Activated naive CD8-positive, alpha-beta T cell treated with anti-CD3 and anti-CD28 coated beads for 36 hours (primary cell): ENCODE data around the gene RASA3. TPM values are rescaled to one million over a fixed set of nuclear protein-coding genes. Genes with fewer than 3 reads are reported as not detected.
"Not testable (repeated sequence)": the region's sequence is repeated elsewhere in the genome, so short reads cannot be mapped to it uniquely, and the experiment has no call there.

ENCODE experiments used
- DNase-seq: peaks from one replicate; pipeline ENCODE4 v3.0.0; 2021
- H3K27ac Mint-ChIP-seq: one replicate; pipeline ENCODE4 v1.8.0; 2022; ENCODE audit warnings: mild to moderate bottlenecking, moderate library complexity, mixed read lengths
- H3K27me3 Mint-ChIP-seq: one replicate; pipeline ENCODE4 v1.8.0; 2022; ENCODE audit warnings: mild to moderate bottlenecking, mixed read lengths
- H3K36me3 Mint-ChIP-seq: one replicate; pipeline ENCODE4 v1.8.0; 2021; ENCODE audit warnings: mild to moderate bottlenecking, mixed read lengths
- H3K4me1 Mint-ChIP-seq: one replicate; pipeline ENCODE4 v1.8.0; 2021; ENCODE audit warnings: mixed read lengths
- H3K4me3 Mint-ChIP-seq: one replicate; pipeline ENCODE4 v1.8.0; 2022; ENCODE audit warnings: mild to moderate bottlenecking, moderate library complexity, mixed read lengths
- H3K9me3 Mint-ChIP-seq: one replicate; pipeline ENCODE4 v1.8.0; 2022; ENCODE audit warnings: mixed read lengths
- total RNA-seq, 2 experiments: library from RNA; stranded (reverse); gene quantifications; one replicate each; pipeline ENCODE4 v1.2.3, GENCODE V29; 2021

Gene RASA3
- 10 to 100 TPM; 25.6 to 26.5 TPM for total RNA-seq

- peak; percentile 83 for DNase-seq
- Mint-ChIP-seq H3K36me3 (peaks cover 13% of the 10 kb centered on the region), H3K4me1 (peaks cover 38% of the 10 kb centered on the region), H3K4me3 (peak within 1 kb of the TSS; percentile 93), H3K27me3 (no peaks in the 10 kb centered on the region), H3K9me3 (no peaks in the 10 kb centered on the region), H3K27ac (peak within 1 kb of the TSS; percentile 97)
These were observed at the start of gene RASA3 for GRCh38 chr13:114132419-114133121. Gene RASA3 (minus strand): TSS chr13:114132623. CDS start chr13:114132489, 134 bp downstream.

DNA sequence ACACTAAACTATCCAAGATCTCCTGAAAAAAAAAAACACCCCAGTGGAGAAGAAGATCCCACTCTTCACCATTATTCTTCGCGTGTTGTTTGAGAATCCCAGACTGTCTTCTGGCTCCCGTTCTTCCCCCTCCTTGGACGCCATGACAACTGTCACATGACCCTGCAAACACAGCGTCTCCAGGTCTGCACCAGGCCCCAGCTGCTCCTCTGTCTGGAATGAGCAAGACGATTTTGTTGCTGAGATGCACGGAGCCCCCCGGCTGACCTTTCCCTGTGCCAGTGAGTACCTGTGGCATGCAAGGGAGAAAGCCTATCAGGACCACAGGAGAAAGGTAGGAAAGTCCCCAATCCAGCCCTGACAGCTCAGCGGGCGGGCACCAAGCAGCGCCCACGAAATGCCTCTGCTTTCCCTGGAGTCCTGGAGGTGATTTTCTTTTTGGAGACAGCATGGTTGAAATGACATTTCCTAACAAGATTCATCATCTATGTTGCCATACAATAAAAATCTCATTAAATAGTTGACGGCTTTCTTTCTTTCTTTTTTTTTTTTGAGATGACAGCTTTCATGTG is 46.8 kb upstream of the RASA3 start, which contains the start of gene CFAP97D2:
Gene CFAP97D2 (plus strand): TSS at position 171 of the 572 bp plus-strand sequence. CDS start 74 bp downstream, at position 245.
- no peaks in the 10 kb centered on the region for H3K36me3 Mint-ChIP-seq
- peaks cover 2% of the 10 kb centered on the region for H3K9me3 Mint-ChIP-seq
- H3K4me3 Mint-ChIP-seq, result no peak within 1 kb of the TSS
- no peak for DNase-seq
- peaks cover 18% of the 10 kb centered on the region for H3K4me1 Mint-ChIP-seq
- no peaks in the 10 kb centered on the region for H3K27me3 Mint-ChIP-seq
- H3K27ac Mint-ChIP-seq, result no peak within 1 kb of the TSS

DNA sequence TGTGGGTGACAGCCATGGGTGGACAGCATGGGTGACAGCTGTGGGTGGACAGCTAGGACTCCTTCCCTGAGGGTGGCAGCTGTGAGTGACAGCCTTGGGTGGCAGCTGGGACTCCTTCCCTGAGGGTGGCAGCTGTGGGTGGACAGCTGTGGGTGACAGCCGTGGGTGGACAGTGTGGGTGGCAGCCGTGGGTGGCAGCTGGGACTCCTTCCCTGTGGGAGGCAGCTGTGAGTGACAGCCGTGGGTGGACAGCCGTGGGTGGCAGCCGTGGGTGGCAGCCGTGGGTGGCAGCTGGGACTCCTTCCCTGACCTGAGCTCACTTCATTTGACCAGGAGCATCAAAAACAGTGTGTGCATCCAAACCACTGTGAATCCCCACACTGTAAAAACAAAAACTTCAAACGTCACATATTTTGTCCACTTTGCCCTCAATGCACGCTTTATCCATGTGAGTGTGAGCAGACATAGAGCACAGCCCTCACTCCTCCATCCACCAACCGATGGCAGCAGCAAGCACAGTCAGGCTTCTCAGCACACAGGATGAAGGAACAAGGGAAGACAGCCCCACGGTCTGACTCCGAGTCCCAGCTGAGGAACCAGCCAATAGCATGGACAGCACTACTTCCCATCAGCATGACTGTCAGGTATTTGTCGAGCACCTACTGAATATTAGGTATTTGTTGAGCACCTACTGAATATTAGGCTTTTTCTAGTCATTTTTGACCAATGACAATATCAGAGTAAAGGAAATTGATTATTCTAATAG is 45.0 kb upstream of the RASA3 start:
- DNase-seq, result no peak
- H3K27me3 Mint-ChIP-seq, result no peaks in the 10 kb centered on the region
- H3K4me1 Mint-ChIP-seq, result peaks cover 18% of the 10 kb centered on the region
- peaks cover 13% of the 10 kb centered on the region for H3K9me3 Mint-ChIP-seq
- peaks cover 3% of the 10 kb centered on the region for H3K36me3 Mint-ChIP-seq
- no peak overlapping the region for H3K4me3 Mint-ChIP-seq
- H3K27ac Mint-ChIP-seq, result no peak overlapping the region

- DNase-seq, H3K27me3 Mint-ChIP-seq, H3K36me3 Mint-ChIP-seq, H3K27ac Mint-ChIP-seq, H3K4me3 Mint-ChIP-seq: not testable (repeated sequence)
- Mint-ChIP-seq H3K9me3 (peaks cover 18% of the 10 kb centered on the region), H3K4me1 (peaks cover 18% of the 10 kb centered on the region)
These were observed 44.0 kb upstream of the RASA3 start for GRCh38 chr13:114176359-114176902.

GRCh38 chr13:114174529-114174961 is 42.1 kb upstream of the RASA3 start:
- no peak overlapping the region for H3K27ac Mint-ChIP-seq
- no peaks in the 10 kb centered on the region for H3K27me3 Mint-ChIP-seq
- peaks cover 20% of the 10 kb centered on the region for H3K9me3 Mint-ChIP-seq
- no peak for DNase-seq
- H3K36me3 Mint-ChIP-seq, result peaks cover 3% of the 10 kb centered on the region
- no peak overlapping the region for H3K4me3 Mint-ChIP-seq
- peaks cover 8% of the 10 kb centered on the region for H3K4me1 Mint-ChIP-seq

DNA sequence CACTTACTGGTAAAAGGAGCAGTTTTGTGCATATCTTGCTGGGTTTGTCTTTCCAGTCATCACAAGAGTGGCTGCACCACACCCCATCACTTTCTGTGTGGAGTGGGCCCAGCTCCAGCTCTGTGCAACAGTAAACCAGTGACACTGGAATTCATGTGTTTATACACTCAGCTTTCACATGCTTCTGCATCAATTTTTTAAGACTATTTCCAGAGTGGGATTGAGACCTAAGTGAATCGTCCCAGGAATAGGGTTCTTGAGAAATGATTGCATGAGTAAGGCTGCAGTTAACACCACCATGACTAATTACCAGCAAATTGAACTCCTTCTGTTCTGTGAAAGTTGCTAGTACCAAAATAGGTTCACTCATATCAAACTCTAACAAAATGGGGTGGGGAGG is 41.3 kb upstream of the RASA3 start:
- no peak for DNase-seq
- Mint-ChIP-seq H3K4me1 (peaks cover 11% of the 10 kb centered on the region), H3K9me3 (peaks cover 25% of the 10 kb centered on the region), H3K27me3 (no peaks in the 10 kb centered on the region), H3K27ac (no peak overlapping the region), H3K36me3 (peaks cover 3% of the 10 kb centered on the region), H3K4me3 (no peak overlapping the region)

- H3K9me3 Mint-ChIP-seq, result peaks cover 25% of the 10 kb centered on the region
- H3K27ac Mint-ChIP-seq, result no peak overlapping the region
- no peaks in the 10 kb centered on the region for H3K27me3 Mint-ChIP-seq
- peaks cover 9% of the 10 kb centered on the region for H3K4me1 Mint-ChIP-seq
- DNase-seq, result no peak
- no peak overlapping the region for H3K4me3 Mint-ChIP-seq
- peaks cover 3% of the 10 kb centered on the region for H3K36me3 Mint-ChIP-seq
These were observed 40.8 kb upstream of the RASA3 start for GRCh38 chr13:114173272-114173671.

DNA sequence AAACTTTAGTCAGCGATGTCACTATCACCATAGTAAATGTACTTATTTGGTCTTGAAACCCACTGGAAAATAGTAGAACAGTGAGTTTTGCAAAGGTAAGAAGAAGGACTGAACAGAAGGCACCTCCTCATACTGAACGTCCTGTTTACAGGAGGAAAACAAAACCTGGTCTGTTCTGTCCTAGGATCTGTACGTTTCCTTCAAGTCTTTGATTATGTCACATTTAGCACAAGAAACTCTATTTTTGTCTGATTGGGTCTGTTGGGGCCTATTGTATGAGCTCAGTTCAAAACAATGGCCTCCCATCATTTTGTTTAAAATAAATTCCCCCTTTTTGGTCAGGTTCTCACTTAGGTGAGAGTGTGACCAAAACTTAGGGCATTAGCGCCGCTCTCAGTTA is 35.5 kb upstream of the RASA3 start:
- no peak for DNase-seq
- Mint-ChIP-seq H3K4me3 (no peak overlapping the region), H3K9me3 (peaks cover 16% of the 10 kb centered on the region), H3K36me3 (no peaks in the 10 kb centered on the region), H3K4me1 (peaks cover 30% of the 10 kb centered on the region), H3K27me3 (no peaks in the 10 kb centered on the region), H3K27ac (peak overlapping the region; percentile 75)

DNA sequence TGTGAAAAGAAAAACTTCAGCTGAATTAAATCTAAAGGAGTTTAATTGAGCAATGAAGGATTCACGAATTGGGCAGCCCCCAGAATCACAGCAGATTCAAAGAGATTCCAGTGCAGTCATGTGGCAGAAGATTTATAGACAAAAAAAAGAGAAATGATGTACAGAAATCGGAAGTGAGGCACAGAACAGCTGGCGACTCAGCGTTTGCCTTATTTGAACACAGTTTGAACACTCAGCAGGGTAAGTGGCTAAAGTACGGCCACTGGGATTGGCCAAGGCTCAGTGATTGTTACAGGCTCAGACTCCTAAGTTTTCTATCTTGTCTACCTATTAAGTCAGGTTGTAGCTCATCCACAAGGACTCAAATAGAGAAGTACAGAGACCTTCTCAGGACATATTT is 35.0 kb upstream of the RASA3 start:
- no peak overlapping the region for H3K4me3 Mint-ChIP-seq
- peaks cover 35% of the 10 kb centered on the region for H3K4me1 Mint-ChIP-seq
- H3K27ac Mint-ChIP-seq, result peak overlapping the region; percentile 75
- no peaks in the 10 kb centered on the region for H3K27me3 Mint-ChIP-seq
- no peak for DNase-seq
- H3K9me3 Mint-ChIP-seq, result peaks cover 13% of the 10 kb centered on the region
- no peaks in the 10 kb centered on the region for H3K36me3 Mint-ChIP-seq

DNA sequence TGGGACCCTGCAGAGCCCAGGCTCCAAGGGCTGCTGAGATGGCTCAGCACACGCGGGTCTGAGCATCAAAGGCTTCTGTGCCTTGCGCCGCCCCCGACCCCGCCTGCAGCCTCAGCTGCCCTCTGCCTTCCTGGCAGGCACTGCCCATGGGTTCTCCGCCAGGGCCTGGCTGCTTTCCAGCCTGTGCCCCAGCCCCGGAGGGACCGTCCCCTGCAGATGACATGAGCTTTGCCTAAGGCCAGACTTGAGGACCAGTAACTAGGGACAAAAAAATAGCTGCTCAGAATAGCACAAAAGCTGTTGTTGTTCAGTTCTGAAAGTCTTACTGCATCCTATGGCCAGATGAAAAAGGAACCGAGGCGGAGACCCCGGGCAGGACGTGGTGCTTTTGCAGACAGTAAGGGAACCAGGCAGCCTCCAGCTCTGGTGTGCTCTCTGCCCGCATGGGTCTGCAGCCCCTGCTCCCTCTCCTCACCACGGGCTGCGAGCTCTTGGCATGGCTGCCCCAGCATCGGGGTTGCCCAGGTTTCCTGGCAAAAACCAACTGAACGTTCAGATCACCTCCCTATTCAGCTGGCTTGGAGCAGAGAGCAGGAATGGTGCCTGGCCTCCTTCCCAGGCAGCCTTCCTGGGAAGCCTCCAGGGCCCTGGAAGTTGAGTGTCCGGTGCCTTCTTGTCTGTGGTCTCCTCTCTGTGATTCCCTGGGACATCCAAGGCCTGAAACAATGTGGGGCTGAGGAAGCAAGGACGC is 34.1 kb upstream of the RASA3 start:
- Mint-ChIP-seq H3K27me3 (no peaks in the 10 kb centered on the region), H3K36me3 (no peaks in the 10 kb centered on the region), H3K27ac (no peak overlapping the region), H3K9me3 (peaks cover 9% of the 10 kb centered on the region), H3K4me1 (peaks cover 44% of the 10 kb centered on the region), H3K4me3 (no peak overlapping the region)
- no peak for DNase-seq

- Mint-ChIP-seq H3K4me3 (no peak overlapping the region), H3K9me3 (peaks cover 13% of the 10 kb centered on the region), H3K27me3 (no peaks in the 10 kb centered on the region), H3K36me3 (peaks cover 2% of the 10 kb centered on the region), H3K4me1 (peaks cover 58% of the 10 kb centered on the region), H3K27ac (no peak overlapping the region)
- no peak for DNase-seq
These were observed 32.4 kb upstream of the RASA3 start for GRCh38 chr13:114164681-114165429.

DNA sequence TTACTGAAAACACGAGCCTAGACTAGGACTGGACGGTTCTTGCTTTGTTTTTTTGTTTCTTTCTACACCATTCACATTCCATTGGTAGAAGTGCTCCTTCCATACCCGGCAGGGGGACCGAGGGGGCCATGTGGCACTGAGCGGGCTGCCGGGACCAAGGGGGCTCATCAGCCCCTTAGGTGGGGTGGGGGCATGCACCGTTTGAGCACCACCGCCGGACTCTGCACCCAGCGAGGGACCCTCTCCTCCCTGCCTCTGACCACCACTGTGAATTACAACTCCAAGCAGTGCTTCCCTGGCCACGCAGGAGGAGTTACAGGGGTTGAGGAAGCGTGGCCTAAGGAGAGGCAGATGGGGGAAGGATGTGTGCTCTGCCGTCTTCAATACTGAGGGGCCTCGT is 31.6 kb upstream of the RASA3 start:
- H3K27me3 Mint-ChIP-seq, result no peaks in the 10 kb centered on the region
- H3K36me3 Mint-ChIP-seq, result peaks cover 2% of the 10 kb centered on the region

DNA sequence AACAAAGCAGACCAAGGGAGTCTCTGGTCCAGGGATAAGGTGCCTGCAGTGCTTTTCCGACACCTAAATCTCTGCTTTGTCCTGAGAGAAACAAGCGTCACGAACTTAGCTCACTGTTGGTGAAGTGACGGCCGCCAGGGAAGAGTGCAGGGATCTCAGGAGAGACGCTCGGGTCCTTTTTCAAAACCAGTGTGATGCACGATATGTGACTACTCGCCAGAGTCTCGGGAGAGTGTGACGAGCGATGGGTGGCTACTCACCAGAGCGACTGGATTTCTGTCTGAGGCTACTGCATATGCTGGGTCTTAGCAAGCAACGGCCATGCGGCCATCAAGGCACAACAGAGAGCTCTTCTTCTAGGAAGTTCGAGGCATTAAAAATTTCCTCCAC is 30.1 kb upstream of the RASA3 start:
- peak overlapping the region; percentile 67 for H3K4me3 Mint-ChIP-seq
- H3K4me1 Mint-ChIP-seq, result peaks cover 50% of the 10 kb centered on the region

More for the DNA sequence above, 31.6 kb upstream of the RASA3 start:
- peaks cover 60% of the 10 kb centered on the region for H3K4me1 Mint-ChIP-seq
- peaks cover 13% of the 10 kb centered on the region for H3K9me3 Mint-ChIP-seq
- H3K4me3 Mint-ChIP-seq, result no peak overlapping the region
- H3K27ac Mint-ChIP-seq, result no peak overlapping the region
- DNase-seq, result no peak

More for the DNA sequence above, 30.1 kb upstream of the RASA3 start:
- peaks cover 2% of the 10 kb centered on the region for H3K36me3 Mint-ChIP-seq
- no peaks in the 10 kb centered on the region for H3K27me3 Mint-ChIP-seq
- peak overlapping the region; percentile 80 for H3K27ac Mint-ChIP-seq
- DNase-seq, result no peak
- peaks cover 14% of the 10 kb centered on the region for H3K9me3 Mint-ChIP-seq
